GM23338 (cell line): ENCODE results near the gene ROR1.

Experiments
- CTCF ChIP-seq, 2 experiments: fragments of 200-600 bp in 1 of 2; sonication (generic) in 1 of 2; conservative IDR thresholded peaks; 2 replicates each; pipeline versions ENCODE4 v1.5.1 to v1.6.1; 2016 to 2017; ENCODE audit warnings: antibody characterized with exemption in 2 of 2, low read depth in 2 of 2, mild to moderate bottlenecking in 2 of 2, moderate library complexity in 1 of 2
- EZH2phosphoT487 ChIP-seq: fragments of 200-600 bp; sonication (generic); IDR thresholded peaks from one replicate; pipeline ENCODE4 v1.8.1; 2018; ENCODE audit warnings: antibody characterized with exemption; ENCODE audit not compliant: unreplicated experiment
- REST ChIP-seq: IDR thresholded peaks from one replicate; pipeline ENCODE4 v1.6.1; 2018; ENCODE audit warnings: antibody characterized with exemption; ENCODE audit not compliant: unreplicated experiment

GRCh38 chr1:64203420-64203819 lies 429.6 kb downstream of the ROR1 start, which contains the start of gene UBE2U:
- TF ChIP-seq CTCF (conservative IDR thresholded peaks at IDR 0.05; ENCODE audit: low read depth in 2 of 2): no peak
- no peak for TF ChIP-seq EZH2phosphoT487
- no peak for TF ChIP-seq REST
